K562 (cell line): ENCODE data around the gene FILIP1. TPM values are rescaled to one million over a fixed set of nuclear protein-coding genes. Genes with fewer than 3 reads are reported as not detected.

Source experiments
- ATAC-seq: fragments of 200-7000 bp; cut with Tn5 transposase; 3 replicates; pipeline ENCODE4 v1.9.1; 2020; ENCODE audit warnings: moderate library complexity
- BruUV-seq: library from RNA; stranded (reverse); fragments of 400-500 nt; replicated peaks from 2 replicates; lab custom pipeline; 2021; lab: Mats Ljungman, UMichigan
- CTCF ChIA-PET: fragments of 300-600 bp; formaldehyde crosslinking; extraction: SDS; loops from one replicate; lab custom pipeline; 2021; ENCODE audit warnings: low intra/inter-chr PET ratio; lab: Yijun Ruan, JAX
- POLR2A ChIA-PET: fragments of 300-600, 350-650 bp; sonication (Branson Sonifier 250); formaldehyde crosslinking; extraction: SDS; loops from one replicate; lab custom pipeline; 2021; ENCODE audit warnings: antibody characterized with exemption, inconsistent platforms; lab: Yijun Ruan, JAX
- DNase-seq, 4 experiments: peaks; one replicate each; pipeline versions ENCODE4 v3.0.0 to v3.0.0-alpha.2; 2011 to 2018; ENCODE audit warnings: low spot score in 3 of 4, mixed read lengths in 3 of 4; ENCODE audit errors: extremely low read depth in 1 of 4
- FAIRE-seq: peaks from 2 replicates; lab custom pipeline; 2011; peaks lifted over from hg19 to GRCh38; lab: Jason Lieb, UNC
- H2AFZ ChIP-seq: 2 replicates; pipeline ENCODE4 v1.6.0; 2011; ENCODE audit warnings: low read depth, low read length, control low read depth, inconsistent platforms
- H3K27ac ChIP-seq: fragments of 200-600 bp; 3 replicates; pipeline ENCODE4 v1.8.0; 2011; ENCODE audit warnings: low read depth, mild to moderate bottlenecking, control low read depth, inconsistent platforms, low read length, moderate library complexity, mixed read lengths; ENCODE audit errors: extremely low read depth
- H3K27me3 ChIP-seq, 2 experiments: fragments of 300-600 bp in 1 of 2; 2 replicates in 1 of 2; 3 replicates in 1 of 2; pipeline versions ENCODE4 v1.6.0 to v1.8.0; 2011; ENCODE audit warnings: inconsistent platforms in 2 of 2, low read length in 2 of 2, mild to moderate bottlenecking in 1 of 2, mixed read lengths in 1 of 2, moderate library complexity in 1 of 2; ENCODE audit not compliant: control insufficient read depth in 2 of 2, insufficient read depth in 2 of 2
- H3K36me3 ChIP-seq: fragments of 300-600 bp; 3 replicates; pipeline ENCODE4 v1.8.0; 2011; ENCODE audit warnings: mild to moderate bottlenecking, low read length, inconsistent platforms; ENCODE audit not compliant: control insufficient read depth, insufficient read depth
- H3K4me1 ChIP-seq, 2 experiments: fragments of 200-600 bp in 1 of 2; replicated peaks in 1 of 2; 2 replicates in 1 of 2; 3 replicates in 1 of 2; pipeline versions ENCODE4 v1.5.1 to v1.8.0; 2011; ENCODE audit warnings: inconsistent platforms in 2 of 2, low read length in 2 of 2, mild to moderate bottlenecking in 1 of 2, mixed read lengths in 1 of 2, moderate library complexity in 1 of 2; ENCODE audit not compliant: control insufficient read depth in 2 of 2, insufficient read depth in 2 of 2
- H3K4me2 ChIP-seq: 2 replicates; pipeline ENCODE4 v1.6.1; 2011; ENCODE audit warnings: low read length, control low read depth, inconsistent platforms, mixed read lengths; ENCODE audit not compliant: insufficient read depth
- H3K4me3 ChIP-seq: fragments of 200-600 bp; sonication (generic), shearing (Covaris generic); 2 replicates; pipeline ENCODE4 v1.5.1; 2016; ENCODE audit warnings: control low read depth, inconsistent platforms
- H3K79me2 ChIP-seq: fragments of 200-600 bp; 3 replicates; pipeline ENCODE4 v1.8.0; 2011; ENCODE audit warnings: low read length, inconsistent platforms; ENCODE audit not compliant: control insufficient read depth, insufficient read depth
- H3K9ac ChIP-seq, 2 experiments: 2 replicates each; pipeline versions ENCODE4 v1.6.0 to v1.6.1; 2011; ENCODE audit warnings: low read depth in 2 of 2, low read length in 2 of 2, control low read depth in 1 of 2, inconsistent platforms in 1 of 2, mild to moderate bottlenecking in 1 of 2, mixed read lengths in 1 of 2; ENCODE audit not compliant: insufficient read depth in 1 of 2
- H3K9me1 ChIP-seq: one replicate; pipeline ENCODE4 v1.6.0; 2011; ENCODE audit warnings: inconsistent platforms, mild to moderate bottlenecking, low read length, moderate library complexity; ENCODE audit not compliant: control insufficient read depth, insufficient read depth
- H3K9me3 ChIP-seq: replicated peaks from 2 replicates; pipeline ENCODE4 v1.5.1; 2011; ENCODE audit warnings: low read depth, low read length, inconsistent platforms; ENCODE audit not compliant: control insufficient read depth, insufficient read depth
- H4K20me1 ChIP-seq: replicated peaks from 2 replicates; pipeline ENCODE4 v1.6.1; 2011; ENCODE audit warnings: low read length, inconsistent platforms, mixed read lengths; ENCODE audit not compliant: control insufficient read depth, insufficient read depth
- CEBPG ChIP-seq, 3 experiments: fragments of 200-800 bp in 1 of 3; sonication (Bioruptor generic) in 1 of 3; sonication (generic) in 1 of 3; formaldehyde crosslinking in 1 of 3; IDR thresholded peaks in 2 of 3; conservative IDR thresholded peaks in 1 of 3; 2 replicates each; pipeline versions ENCODE4 v1.6.1 to v1.8.0; 2016 to 2022; ENCODE audit warnings: missing compliant biosample characterization in 2 of 3, missing genetic modification characterization in 2 of 3, mild to moderate bottlenecking in 1 of 3, missing genetic modification reagents in 1 of 3
- ESRRB ChIP-seq: fragments of 250-450 bp; sonication (Bioruptor Pico); IDR thresholded peaks from 2 replicates; pipeline ENCODE4 v1.5.0; 2020; ENCODE audit warnings: mild to moderate bottlenecking, moderate library complexity, borderline replicate concordance
- HNRNPH1 ChIP-seq: fragments of 200-400 bp; formaldehyde crosslinking; optimal IDR thresholded peaks from 2 replicates; pipeline ENCODE3; 2017; ENCODE audit warnings: low read depth, mild to moderate bottlenecking, low read length, moderate library complexity
- OTX1 ChIP-seq: fragments of 450-650 bp; formaldehyde crosslinking; IDR thresholded peaks from 2 replicates; pipeline ENCODE4 v1.4.0; 2022; ENCODE audit warnings: mild to moderate bottlenecking
- POU5F1 ChIP-seq: fragments of 150-350 bp; IDR thresholded peaks from 2 replicates; pipeline ENCODE4 v1.6.1; 2014; ENCODE audit warnings: borderline replicate concordance, low read length, low read depth, mild to moderate bottlenecking; ENCODE audit not compliant: partially characterized antibody
- PTTG1 ChIP-seq: fragments of 450-650 bp; IDR thresholded peaks from 2 replicates; pipeline ENCODE4 v1.6.1; 2016; ENCODE audit warnings: low read depth, mild to moderate bottlenecking, missing genetic modification characterization, missing compliant biosample characterization
- SMARCE1 ChIP-seq: fragments of 450-650 bp; IDR thresholded peaks from 2 replicates; pipeline ENCODE4 v1.7.1; 2016; ENCODE audit warnings: mild to moderate bottlenecking
- SP2 ChIP-seq: IDR thresholded peaks from 2 replicates; pipeline ENCODE4 v1.6.1; 2011; ENCODE audit warnings: mild to moderate bottlenecking, low read depth, low read length, moderate library complexity; ENCODE audit not compliant: poor library complexity, severe bottlenecking; ENCODE audit errors: extremely low read depth
- TBP ChIP-seq: optimal IDR thresholded peaks from 2 replicates; pipeline ENCODE3; 2011; ENCODE audit warnings: low read depth, low read length, improper control_type of control experiment
- THRA ChIP-seq: fragments of 450-650 bp; IDR thresholded peaks from 2 replicates; pipeline ENCODE4 v1.6.1; 2017; ENCODE audit warnings: mild to moderate bottlenecking, moderate library complexity
- ZBTB34 ChIP-seq: fragments of 250-450 bp; sonication (Bioruptor Pico); IDR thresholded peaks from 2 replicates; pipeline ENCODE4 v1.8.0; 2021; ENCODE audit warnings: mild to moderate bottlenecking, moderate library complexity
- ZNF239 ChIP-seq: fragments of 250-450 bp; sonication (Bioruptor Pico); IDR thresholded peaks from 2 replicates; pipeline ENCODE4 v1.4.0; 2020; ENCODE audit warnings: mild to moderate bottlenecking
- ZNF311 ChIP-seq: fragments of 250-450 bp; sonication (Bioruptor Pico); IDR thresholded peaks from 2 replicates; pipeline ENCODE4 v1.4.0; 2020; ENCODE audit warnings: mild to moderate bottlenecking, moderate library complexity
- ZNF436 ChIP-seq: fragments of 250-450, 450-650 bp; sonication (Bioruptor Pico); formaldehyde crosslinking; IDR thresholded peaks from 2 replicates; pipeline ENCODE4 v1.7.0; 2020; ENCODE audit warnings: mild to moderate bottlenecking
- ZNF75A ChIP-seq: fragments of 450-650 bp; formaldehyde crosslinking; IDR thresholded peaks from 2 replicates; pipeline ENCODE4 v1.4.0; 2020; ENCODE audit warnings: mild to moderate bottlenecking
- WGBS: fragments of 100-300 bp; shearing (Covaris generic); methylation state at CpG from one replicate; pipeline ENCODE4 v1.1.6; 2016; ENCODE audit warnings: low coverage, mixed read lengths; ENCODE audit not compliant: insufficient coverage; ENCODE audit errors: missing lambda C conversion rate; 5-methylcytosine and 5-hydroxymethylcytosine counted together
- in situ Hi-C: fragments of 300-500 bp; cut with MboI; formaldehyde crosslinking; loops from 4 replicates; pipeline ENCODE4 v1.15.0; 2018; ENCODE audit warnings: inconsistent platforms, mixed read lengths
- intact Hi-C: fragments of 100-400 bp; cut with micrococcal nuclease; formaldehyde crosslinking; loops from 2 replicates; pipeline ENCODE4 v1.14.2; 2022
- polyA plus RNA-seq, 8 experiments: library from polyadenylated mRNA; depleted of rRNA in 4 of 8; stranded (reverse) in 5 of 8; unstranded in 3 of 8; fragments of >200 nt; fragmentation: Nextera tagmentation in 2 of 8; fragmentation: Illumina TruSeq in 1 of 8; extraction: Ambion mirVana in 2 of 8; extraction: Trizol in 1 of 8; gene quantifications; 2 replicates each; pipeline versions ENCODE4 v1.2.1 to v1.2.3, GENCODE V29; 2011 to 2014; ENCODE audit warnings: inconsistent platforms in 1 of 8, missing spikeins in 1 of 8
- total RNA-seq, 7 experiments: library from RNA; depleted of rRNA in 6 of 7; stranded (reverse); fragments of >200 nt in 6 of 7; fragmentation: Illumina TruSeq in 2 of 7; extraction: Trizol in 2 of 7; gene quantifications; 2 replicates each; pipeline versions ENCODE4 v1.2.1 to v1.2.3, GENCODE V29; 2011 to 2021; ENCODE audit warnings: low replicate concordance in 1 of 7

FILIP1 gene
- total and polyA plus RNA-seq, 9 of the 15 experiments (the other 6 are each of a cell fraction or from before 2014, with no cell fraction given), result 0.03 to 0.25 (median 0.10) TPM; not detected in 1

- ChIA-PET POLR2A (interaction anchor here (0.7 kb wide), 1 partner anchor 227 kb away, joined by 3 read pairs; no protein-coding TSS in a partner anchor), CTCF (no interaction called here)
- Histone ChIP-seq H2AFZ (no peak overlapping the region), H3K4me1 (no peaks in the 10 kb centered on the region), H3K4me3 (no peak overlapping the region), H3K9me1 (no peaks in the 10 kb centered on the region), H4K20me1 (no peaks in the 10 kb centered on the region), H3K9ac (no peak overlapping the region), H3K79me2 (no peaks in the 10 kb centered on the region), H3K4me2 (no peak overlapping the region), H3K36me3 (no peaks in the 10 kb centered on the region)
- intact Hi-C loops (no loop called here), in situ Hi-C loops (no loop called here)
- no peak for FAIRE-seq
- 2% methylated on average over 5 of the region's 5 CpGs for WGBS
- TF ChIP-seq TBP (no peak), POU5F1 (no peak), ESRRB (CRISPR knock-in tag) (no peak), PTTG1 (tag) (no peak), OTX1 (no peak), ZNF436 (CRISPR knock-in tag) (no peak), ZNF75A (no peak), ZNF311 (no peak), THRA (no peak), ZBTB34 (CRISPR knock-in tag) (no peak), CEBPG (CRISPR knock-in tag; IDR thresholded peaks at IDR 0.05) (no peak), CEBPG (tag; conservative IDR thresholded peaks at IDR 0.05 in 1 of 2, IDR thresholded peaks at IDR 0.05 in 1 of 2) (no peak), SMARCE1 (no peak), SP2 (no peak), ZNF239 (CRISPR knock-in tag) (no peak), HNRNPH1 (no peak)
- TF ChIP-seq, all 486 proteins: peak for 0
- Histone ChIP-seq H3K9me3 (no peaks in the 10 kb centered on the region), H3K27ac (no peak overlapping the region), H3K27me3 (peaks cover 0 to 5% of the 10 kb centered on the region in 2 experiments; a peak in 1 of 5 replicates)
- ATAC-seq (no peak), DNase-seq (no peak)
- BruUV-seq, result no TSS peak
Observed at GRCh38 chr6:75374961-75375400, 118.6 kb downstream of the FILIP1 start.
